NCI-H146 (cell line): ENCODE results near the gene SORL1.

Experiments used
- DNase-seq: peaks from one replicate; lab custom pipeline; 2025; lab: John Stamatoyannopoulos, UW

SORL1 gene

GRCh38 chr11:121426476-121427399, 25.4 kb upstream of the SORL1 start:
- peak; percentile 46 for DNase-seq

- DNase-seq: no peak
These were observed 24.7 kb upstream of the SORL1 start for GRCh38 chr11:121427400-121427744.

DNA sequence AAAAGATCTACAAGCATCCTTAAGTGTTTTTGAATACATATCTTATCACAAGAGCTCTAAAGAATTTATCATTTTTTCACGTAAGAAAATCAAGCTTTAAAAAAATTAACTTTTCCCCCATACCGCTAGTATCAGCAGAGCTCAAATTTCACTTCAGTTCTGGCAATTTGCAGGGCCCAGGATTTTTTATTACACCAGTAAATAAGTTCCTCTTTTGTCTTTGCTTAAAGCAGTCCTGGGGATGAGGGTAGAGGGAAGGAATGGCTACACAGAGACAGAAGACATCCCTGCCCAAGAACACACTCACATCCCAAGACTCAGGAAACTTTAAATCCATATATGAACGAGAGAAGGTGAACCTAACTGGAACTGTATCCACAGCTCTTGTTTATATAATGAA, 22.6 kb upstream of the SORL1 start:
- no peak for DNase-seq

- no peak for DNase-seq
These were observed 20.1 kb upstream of the SORL1 start for GRCh38 chr11:121431820-121432526.

- no peak for DNase-seq
These were observed 17.0 kb upstream of the SORL1 start for GRCh38 chr11:121435132-121435531.

- no peak for DNase-seq
These were observed 16.3 kb upstream of the SORL1 start for GRCh38 chr11:121435551-121436511.

DNA sequence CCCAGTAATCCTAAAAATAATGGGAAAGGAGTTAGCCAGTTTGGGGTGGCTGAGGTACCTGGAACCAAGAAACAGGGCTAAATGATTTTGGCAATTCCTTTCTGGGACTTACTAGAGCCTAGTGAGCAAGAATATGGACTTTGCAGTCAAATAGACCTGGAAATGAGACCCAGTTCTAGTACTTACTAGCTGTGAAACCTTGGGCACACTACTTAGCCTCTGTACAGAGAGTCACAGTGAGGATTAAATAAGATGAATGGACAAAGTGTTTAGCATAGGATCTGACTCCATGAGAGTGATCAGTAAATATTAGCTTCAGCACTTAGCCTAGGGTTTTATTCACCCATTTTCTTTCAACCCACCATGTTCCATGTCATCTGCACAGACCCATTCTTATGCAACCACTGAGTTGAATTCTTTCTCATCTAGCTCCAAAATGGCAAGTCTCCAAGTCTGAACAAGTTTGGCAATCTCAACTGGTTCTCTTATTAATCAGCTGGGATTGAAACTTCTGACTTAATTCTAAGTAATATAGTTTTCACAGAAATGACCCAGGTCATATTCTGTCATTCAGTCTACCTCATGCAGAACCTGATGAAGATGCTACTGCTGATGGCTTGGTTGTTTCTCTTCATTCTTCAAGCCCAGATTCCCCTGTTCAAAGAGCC, 15.0 kb upstream of the SORL1 start:
- DNase-seq: no peak

- DNase-seq: no peak
These were observed 14.4 kb upstream of the SORL1 start for GRCh38 chr11:121437686-121438078.

- DNase-seq: no peak
These were observed 12.8 kb upstream of the SORL1 start for GRCh38 chr11:121439337-121439736.

DNA sequence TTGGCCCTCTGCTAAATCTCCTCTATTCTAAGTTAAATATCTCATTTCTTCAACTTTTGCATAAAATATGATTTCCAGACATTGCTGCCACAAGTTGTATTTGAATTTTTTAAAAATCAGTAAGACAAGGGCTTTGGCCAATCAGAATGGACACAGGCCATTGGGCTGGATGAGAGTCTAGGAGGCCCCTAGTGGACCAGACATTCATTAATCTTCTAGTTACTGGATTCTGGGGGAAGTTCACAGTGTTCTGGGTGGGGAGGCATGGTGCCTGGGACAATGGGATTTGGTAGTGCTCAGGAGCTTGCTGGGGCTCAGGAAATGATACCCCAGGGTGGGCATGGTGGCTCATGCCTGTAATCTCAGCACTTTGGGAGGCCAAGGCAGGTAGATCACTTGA, 12.4 kb upstream of the SORL1 start:
- DNase-seq: no peak

GRCh38 chr11:121441521-121441920, 10.6 kb upstream of the SORL1 start:
- peak; percentile 71 for DNase-seq

- no peak for DNase-seq
These were observed 8.3 kb upstream of the SORL1 start for GRCh38 chr11:121443688-121444275.

GRCh38 chr11:121444526-121444925, 7.6 kb upstream of the SORL1 start:
- DNase-seq: no peak

DNA sequence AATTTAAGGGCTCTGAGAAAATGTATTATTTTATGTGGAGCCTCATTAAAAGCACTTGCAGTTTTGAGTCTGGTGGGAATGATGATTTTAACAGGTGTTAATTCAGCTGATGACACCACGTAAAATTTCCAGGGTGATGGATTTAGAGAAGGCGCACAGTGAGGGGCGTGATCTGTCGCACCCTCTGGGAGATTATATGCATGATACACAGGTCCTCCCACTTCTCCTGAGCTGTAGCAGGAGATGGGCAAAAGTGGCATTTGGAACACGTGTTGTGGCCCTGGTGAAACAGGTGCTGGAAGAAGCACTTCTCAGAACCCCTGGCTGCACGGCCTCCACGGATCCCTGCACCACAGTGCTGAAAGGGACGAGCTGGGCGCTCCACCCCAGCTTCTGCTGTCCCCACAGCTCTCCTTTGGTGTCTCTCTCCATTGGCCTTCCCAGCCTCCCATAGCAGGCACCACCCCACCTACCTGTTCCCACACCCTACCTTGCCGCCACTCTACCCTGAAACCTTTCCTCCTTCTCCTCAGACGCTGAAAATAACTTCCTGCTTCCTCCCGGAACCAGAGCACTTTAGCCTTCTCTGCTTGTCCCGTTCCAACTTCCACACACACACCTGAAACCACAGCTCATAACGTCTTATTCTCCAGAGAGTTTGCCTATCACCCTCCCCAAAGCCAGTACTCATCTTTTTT, 6.9 kb upstream of the SORL1 start:
- DNase-seq: no peak

DNA sequence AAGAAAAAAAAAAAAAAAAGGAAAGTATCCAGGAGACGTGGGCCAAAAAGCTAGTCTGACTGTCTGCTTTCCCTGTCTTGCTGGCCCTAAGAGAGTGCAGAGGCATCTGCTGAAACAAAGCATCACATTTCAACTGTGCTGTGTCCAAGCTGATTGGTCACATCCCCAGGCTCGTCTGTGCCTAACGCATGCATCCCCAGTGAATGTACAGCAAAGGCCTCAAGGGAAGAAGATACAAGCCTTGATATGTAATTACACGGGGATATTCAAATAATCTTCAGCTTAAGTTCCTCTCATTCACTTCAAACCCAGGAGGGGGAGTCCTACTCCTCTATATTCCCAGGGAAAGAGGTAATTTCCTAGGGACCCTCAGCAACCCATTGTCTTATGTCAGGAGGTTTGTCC, 5.4 kb upstream of the SORL1 start:
- DNase-seq: no peak

DNA sequence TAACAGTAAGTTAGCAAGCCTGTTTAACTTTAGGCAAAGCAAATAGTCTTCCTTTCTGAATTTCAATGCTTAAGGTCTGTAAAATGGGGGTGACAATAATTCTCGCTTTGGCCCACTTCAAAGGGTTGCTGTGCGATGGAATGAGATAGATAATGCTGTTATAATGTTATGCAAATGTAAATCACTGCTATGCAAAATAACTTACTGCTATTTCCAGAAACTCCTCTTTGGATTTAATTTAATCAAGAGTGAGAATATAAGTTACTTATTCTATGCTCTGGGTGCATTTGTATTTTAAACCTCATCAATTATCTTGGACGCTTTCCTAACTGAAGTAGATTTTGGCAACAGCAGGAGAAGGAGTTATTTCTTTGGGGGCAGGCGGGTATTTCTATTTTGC, 4.1 kb upstream of the SORL1 start:
- DNase-seq: no peak

- no peak for DNase-seq
These were observed 3.6 kb upstream of the SORL1 start for GRCh38 chr11:121448431-121448941.

GRCh38 chr11:121449123-121449522, 3.0 kb upstream of the SORL1 start:
- no peak for DNase-seq

DNA sequence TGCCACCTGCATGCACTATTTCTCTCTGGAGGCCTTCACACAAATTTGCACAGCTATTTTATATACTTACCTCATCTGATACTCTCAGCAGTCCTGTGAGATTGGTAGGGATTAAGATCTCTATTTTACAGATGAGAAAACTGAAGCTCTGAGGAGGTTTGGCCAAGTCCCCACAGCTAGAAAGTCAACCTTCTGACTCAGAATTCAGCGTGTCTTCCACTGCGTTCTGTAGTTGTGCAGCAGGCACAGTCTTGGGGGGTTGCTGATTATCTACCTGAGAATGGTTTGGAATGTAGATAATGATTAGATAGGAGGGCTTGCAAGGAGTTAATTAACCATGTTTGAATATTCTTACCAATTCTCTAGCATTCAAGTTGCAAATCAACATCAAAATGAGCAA, 2.5 kb upstream of the SORL1 start:
- no peak for DNase-seq

DNA sequence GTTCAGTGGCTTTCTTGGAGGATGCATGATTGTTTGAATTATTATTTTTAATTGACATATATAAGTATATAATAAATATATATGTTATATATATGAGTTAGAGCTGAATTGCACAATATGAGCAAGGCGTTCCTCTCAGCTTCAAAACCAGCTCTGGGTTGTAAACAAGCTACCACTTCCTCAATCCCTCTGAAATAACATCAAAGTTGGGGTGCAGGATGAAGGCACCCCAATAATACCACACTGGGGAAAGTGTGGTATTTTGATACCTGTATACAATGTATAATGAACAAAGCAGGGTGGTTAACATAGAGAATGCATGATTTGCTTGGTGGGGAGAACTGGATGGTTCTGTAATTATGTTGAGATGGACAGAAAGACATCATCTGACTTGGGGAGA, 1.7 kb upstream of the SORL1 start:
- DNase-seq: no peak
